Thyroid gland (tissue), 4 donors: Measurements from ENCODE around the gene ROCK2. TPM values are rescaled to one million over a fixed set of nuclear protein-coding genes. Genes with fewer than 3 reads are reported as not detected.

ENCODE experiments used
- DNase-seq, 2 donors: peaks; one replicate each; pipeline ENCODE4 v3.0.0-alpha.2; 2019
- H3K27ac ChIP-seq, 3 donors: fragments of 200-600 bp; sonication (generic); 1 replicate in 2 of 3; 2 replicates in 1 of 3; pipeline ENCODE4 v1.5.1; 2016 to 2019; ENCODE audit warnings: mild to moderate bottlenecking in 1 of 3, moderate library complexity in 1 of 3
- H3K27me3 ChIP-seq: fragments of 200-600 bp; sonication (generic); one replicate; pipeline ENCODE4 v1.5.1; 2019
- H3K36me3 ChIP-seq, 2 donors: fragments of 200-600 bp; sonication (generic); one replicate each; pipeline ENCODE4 v1.5.1; 2016 to 2019
- H3K4me1 ChIP-seq, 2 donors: fragments of 200-600 bp; sonication (generic); one replicate each; pipeline ENCODE4 v1.5.1; 2017 to 2019
- H3K4me3 ChIP-seq, 3 donors: fragments of 200-600 bp; sonication (generic); replicated peaks in 1 of 3; 1 replicate in 2 of 3; 2 replicates in 1 of 3; pipeline ENCODE4 v1.5.1; 2016; ENCODE audit warnings: mild to moderate bottlenecking in 1 of 3
- H3K9me3 ChIP-seq: fragments of 200-600 bp; sonication (generic); one replicate; pipeline ENCODE4 v1.5.1; 2017
- CTCF ChIP-seq, 6 experiments: fragments of 200-600 bp in 3 of 6; fragments of 450-650 bp in 3 of 6; sonication (generic) in 3 of 6; IDR thresholded peaks; one replicate each; pipeline ENCODE4 v1.5.1; 2016 to 2019; ENCODE audit warnings: antibody characterized with exemption in 6 of 6, mild to moderate bottlenecking in 2 of 6, inconsistent platforms in 1 of 6, moderate library complexity in 1 of 6
- POLR2A ChIP-seq, 2 donors: fragments of 450-650 bp; IDR thresholded peaks; one replicate each; pipeline ENCODE4 v1.6.1; 2017; ENCODE audit warnings: antibody characterized with exemption in 2 of 2, mild to moderate bottlenecking in 2 of 2, moderate library complexity in 1 of 2
- WGBS, 2 donors: methylation state at CpG; one replicate each; pipeline ENCODE4 v1.1.5; 2017; 5-methylcytosine and 5-hydroxymethylcytosine counted together
- intact Hi-C: fragments of 100-400 bp; cut with DNase I; formaldehyde crosslinking; loops from one replicate; pipeline ENCODE4 v1.15.1; 2023
- total RNA-seq, 4 donors: library from RNA; depleted of rRNA; stranded (reverse); fragments of >200 nt; gene quantifications; one replicate each; pipeline ENCODE4 v1.2.3, GENCODE V29; 2016

The ROCK2 gene
- 10 to 100 TPM; 37.3 to 47.5 (median 42.1) TPM for total RNA-seq

- Histone ChIP-seq H3K4me1 (peaks cover 15 to 30% of the 10 kb centered on the region in 2 donors), H3K4me3 (peak within 1 kb of the TSS; percentile 81 to 97 (median 88)), H3K27me3 (no peaks in the 10 kb centered on the region), H3K9me3 (no peaks in the 10 kb centered on the region), H3K36me3 (no peaks in the 10 kb centered on the region), H3K27ac (peak within 1 kb of the TSS; percentile 94 to 99 (median 97))
- 1% methylated on average over 18 to 26 of the region's 90 CpGs for WGBS, 2 donors
- TF ChIP-seq CTCF (IDR thresholded peaks at IDR 0.05) (no peak), POLR2A (IDR thresholded peaks at IDR 0.05) (peak in 1 of 2 donors; percentile 75)
- intact Hi-C loops = loop anchor here (10.0 kb wide), 1 partner anchor 50 kb away; no protein-coding TSS in a partner anchor
- DNase-seq = peak; percentile 84 to 87
Observed at GRCh38 chr2:11344342-11344955, at the start of gene ROCK2. Gene ROCK2 (minus strand): TSS chr2:11344636. CDS start chr2:11344136, 500 bp downstream.

GRCh38 chr2:11393711-11394236, 49.3 kb upstream of the ROCK2 start:
- peak overlapping the region in 2 of 3 donors; percentile 18 to 36 for H3K27ac ChIP-seq
- WGBS, 2 donors = 75 to 79% methylated on average over 11 of the region's 11 CpGs
- H3K36me3 ChIP-seq = no peaks in the 10 kb centered on the region
- peaks cover 14 to 35% of the 10 kb centered on the region in 2 donors for H3K4me1 ChIP-seq
- H3K4me3 ChIP-seq = no peak overlapping the region
- H3K27me3 ChIP-seq = no peaks in the 10 kb centered on the region
- intact Hi-C loops = loop anchor here (10.0 kb wide), 1 partner anchor 49 kb away; the partner anchor contains the start of gene ROCK2
- TF ChIP-seq CTCF (IDR thresholded peaks at IDR 0.05) = no peak
- TF ChIP-seq POLR2A (IDR thresholded peaks at IDR 0.05) = no peak
- H3K9me3 ChIP-seq = no peaks in the 10 kb centered on the region
- no peak for DNase-seq

- DNase-seq = no peak
- TF ChIP-seq POLR2A (IDR thresholded peaks at IDR 0.05) = no peak
- TF ChIP-seq CTCF (IDR thresholded peaks at IDR 0.05) = no peak
- H3K4me1 ChIP-seq = peaks cover 15 to 33% of the 10 kb centered on the region in 2 donors
Observed at GRCh38 chr2:11391942-11392266, 47.5 kb upstream of the ROCK2 start.

GRCh38 chr2:11390399-11390658, 45.9 kb upstream of the ROCK2 start:
- H3K27ac ChIP-seq = peak overlapping the region in 2 of 3 donors; percentile 63 to 78
- no peaks in the 10 kb centered on the region for H3K27me3 ChIP-seq
- H3K4me3 ChIP-seq = no peak overlapping the region
- 80 to 87% methylated on average over 5 of the region's 5 CpGs for WGBS, 2 donors
- no peaks in the 10 kb centered on the region for H3K36me3 ChIP-seq
- DNase-seq = no peak
- H3K4me1 ChIP-seq = peaks cover 15 to 37% of the 10 kb centered on the region in 2 donors
- TF ChIP-seq CTCF (IDR thresholded peaks at IDR 0.05) (no peak), POLR2A (IDR thresholded peaks at IDR 0.05) (no peak)
- intact Hi-C loops = loop anchor here (10.0 kb wide), 1 partner anchor 46 kb away; the partner anchor contains the start of gene ROCK2
- no peaks in the 10 kb centered on the region for H3K9me3 ChIP-seq

More at GRCh38 chr2:11391942-11392266, 47.5 kb upstream of the ROCK2 start:
- WGBS, 2 donors = 35 to 46% methylated on average over 3 of the region's 3 CpGs
- Histone ChIP-seq H3K4me3 (no peak overlapping the region), H3K27ac (no peak overlapping the region), H3K36me3 (no peaks in the 10 kb centered on the region), H3K27me3 (no peaks in the 10 kb centered on the region), H3K9me3 (no peaks in the 10 kb centered on the region)
- intact Hi-C loops = loop anchor here (10.0 kb wide), 1 partner anchor 47 kb away; the partner anchor contains the start of gene ROCK2
